Endothelial cell of umbilical vein (primary cell): Measurements from ENCODE around the gene WNT10A. TPM values are rescaled to one million over a fixed set of nuclear protein-coding genes. Genes with fewer than 3 reads are reported as not detected.

Experiments
- Bru-seq: library from RNA; stranded (reverse); fragments of 400-500 nt; gene quantifications from one replicate; lab custom pipeline; 2021; lab: Mats Ljungman, UMichigan
- BruChase-seq, 2 experiments: library from RNA; stranded (reverse); fragments of 400-500 nt; gene quantifications; one replicate each; lab custom pipeline; 2021; lab: Mats Ljungman, UMichigan
- BruUV-seq: library from RNA; stranded (reverse); fragments of 400-500 nt; replicated peaks from 2 replicates; lab custom pipeline; 2021; lab: Mats Ljungman, UMichigan
- CTCF ChIA-PET: fragments of 300-600, 350-600 bp; sonication (Branson Sonifier 250); formaldehyde crosslinking; loops from one replicate; lab custom pipeline; 2021; ENCODE audit warnings: antibody characterized with exemption, inconsistent platforms; lab: Charles Lee
- POLR2A ChIA-PET: fragments of 300-600, 350-600 bp; sonication (Branson Sonifier 250); formaldehyde crosslinking; loops from one replicate; lab custom pipeline; 2021; ENCODE audit warnings: antibody characterized with exemption, inconsistent platforms; lab: Charles Lee
- DNase-seq: peaks from one replicate; pipeline ENCODE4 v3.0.0-alpha.2; 2011; ENCODE audit warnings: low read depth, low spot score
- FAIRE-seq: peaks from 2 replicates; lab custom pipeline; 2011; peaks lifted over from hg19 to GRCh38; lab: Jason Lieb, UNC
- H2AFZ ChIP-seq: 2 replicates; pipeline ENCODE4 v1.6.0; 2012; ENCODE audit warnings: low read depth, low read length, control low read depth, inconsistent platforms
- H3K27ac ChIP-seq: 2 replicates; pipeline ENCODE4 v1.5.1; 2011; ENCODE audit warnings: low read depth, mild to moderate bottlenecking, control low read depth, low read length, moderate library complexity; ENCODE audit not compliant: insufficient read depth
- H3K27me3 ChIP-seq, 2 experiments: 2 replicates each; pipeline versions ENCODE4 v1.6.0 to v1.6.1; 2011; ENCODE audit warnings: low read length in 2 of 2, mixed read lengths in 1 of 2; ENCODE audit not compliant: control insufficient read depth in 2 of 2, insufficient read depth in 2 of 2
- H3K36me3 ChIP-seq, 2 experiments: 2 replicates in 1 of 2; 3 replicates in 1 of 2; pipeline ENCODE4 v1.5.1; 2011; ENCODE audit warnings: low read length in 2 of 2, mild to moderate bottlenecking in 1 of 2, moderate library complexity in 1 of 2; ENCODE audit not compliant: control insufficient read depth in 2 of 2, insufficient read depth in 2 of 2; ENCODE audit errors: extremely low read depth in 1 of 2
- H3K4me1 ChIP-seq: 3 replicates; pipeline ENCODE4 v1.5.1; 2011; ENCODE audit warnings: mild to moderate bottlenecking, low read length; ENCODE audit not compliant: control insufficient read depth, insufficient read depth; ENCODE audit errors: extremely low read depth
- H3K4me2 ChIP-seq: 2 replicates; pipeline ENCODE4 v1.6.1; 2011; ENCODE audit warnings: low read length, control low read depth, mixed read lengths; ENCODE audit not compliant: insufficient read depth
- H3K4me3 ChIP-seq, 3 experiments: fragments of 200-600 bp in 1 of 3; sonication (generic), shearing (Covaris generic) in 1 of 3; replicated peaks in 1 of 3; 2 replicates each; pipeline ENCODE4 v1.5.1; 2011 to 2016; ENCODE audit warnings: control low read depth in 3 of 3, low read length in 3 of 3, mild to moderate bottlenecking in 2 of 3, inconsistent platforms in 1 of 3, low read depth in 1 of 3, moderate library complexity in 1 of 3; ENCODE audit not compliant: insufficient read depth in 1 of 3
- H3K79me2 ChIP-seq: 2 replicates; pipeline ENCODE4 v1.6.0; 2012; ENCODE audit warnings: low read length, inconsistent platforms; ENCODE audit not compliant: control insufficient read depth, insufficient read depth
- H3K9ac ChIP-seq: replicated peaks from 2 replicates; pipeline ENCODE3; 2011; ENCODE audit warnings: low read length, control low read depth; ENCODE audit not compliant: insufficient read depth; ENCODE audit errors: extremely low read depth
- H3K9me1 ChIP-seq: replicated peaks from 3 replicates; pipeline ENCODE4 v1.6.0; 2011; ENCODE audit warnings: mild to moderate bottlenecking, low read length; ENCODE audit not compliant: control insufficient read depth, insufficient read depth; ENCODE audit errors: extremely low read depth
- H3K9me3 ChIP-seq: replicated peaks from 2 replicates; pipeline ENCODE4 v1.5.1; 2012; ENCODE audit warnings: low read length, inconsistent platforms; ENCODE audit not compliant: control insufficient read depth, insufficient read depth
- H4K20me1 ChIP-seq: replicated peaks from 2 replicates; pipeline ENCODE3; 2011; ENCODE audit warnings: mild to moderate bottlenecking, low read length; ENCODE audit not compliant: control insufficient read depth, insufficient read depth; ENCODE audit errors: extremely low read depth
- CTCF ChIP-seq, 2 donors: IDR thresholded peaks; 1 replicate in 1 of 2; 2 replicates in 1 of 2; pipeline ENCODE4 v1.5.1; 2011; ENCODE audit warnings: low read length in 2 of 2, mild to moderate bottlenecking in 2 of 2, moderate library complexity in 2 of 2, control low read depth in 1 of 2, inconsistent platforms in 1 of 2, low read depth in 1 of 2; ENCODE audit not compliant: insufficient read depth in 1 of 2; ENCODE audit errors: extremely low read depth in 1 of 2
- EZH2 ChIP-seq: IDR thresholded peaks from 2 replicates; pipeline ENCODE4 v1.6.1; 2012; ENCODE audit warnings: borderline replicate concordance, low read depth, mild to moderate bottlenecking, moderate library complexity, low read length, inconsistent platforms; ENCODE audit not compliant: severe bottlenecking
- FOS ChIP-seq: IDR thresholded peaks from 2 replicates; pipeline ENCODE4 v1.6.1; 2011; ENCODE audit warnings: mild to moderate bottlenecking, low read length, moderate library complexity, borderline replicate concordance; ENCODE audit not compliant: insufficient read depth
- JUN ChIP-seq: IDR thresholded peaks from 2 replicates; pipeline ENCODE4 v1.6.1; 2011; ENCODE audit warnings: borderline replicate concordance, low read depth; ENCODE audit not compliant: insufficient read length, insufficient read depth
- MAX ChIP-seq: IDR thresholded peaks from 2 replicates; pipeline ENCODE4 v1.6.1; 2011; ENCODE audit not compliant: insufficient read depth, insufficient read length
- MYC ChIP-seq: IDR thresholded peaks from one replicate; pipeline ENCODE4 v1.6.1; 2011; ENCODE audit warnings: mild to moderate bottlenecking, low read depth, low read length
- POLR2A ChIP-seq: IDR thresholded peaks from 2 replicates; pipeline ENCODE4 v1.6.1; 2012; ENCODE audit warnings: low read depth, mild to moderate bottlenecking, control low read depth, low read length
- POLR2AphosphoS5 ChIP-seq: IDR thresholded peaks from 2 replicates; pipeline ENCODE4 v1.6.1; 2012; ENCODE audit warnings: low read depth, mild to moderate bottlenecking, control low read depth, low read length, moderate library complexity; ENCODE audit not compliant: insufficient read depth
- dilution Hi-C: fragments of 300-500 bp; cut with MboI; formaldehyde crosslinking; loops from one replicate; pipeline ENCODE4 v1.15.0; 2019; ENCODE audit warnings: low sequenced_read_pairs; ENCODE audit not compliant: extremely low pct_ligation_motif_present
- intact Hi-C: fragments of 100-400 bp; cut with micrococcal nuclease; formaldehyde crosslinking; loops from one replicate; pipeline ENCODE4 v1.10.0; 2022
- long read RNA-seq: library from polyadenylated mRNA; stranded (forward); transcript quantifications from one replicate; pipeline ENCODE4 v2.0.0, GENCODE V29; 2021
- polyA minus RNA-seq, 3 experiments: library from RNA; depleted of rRNA, polyadenylated mRNA; stranded (reverse); fragments of >200 nt; gene quantifications; 1 replicate in 1 of 3; 2 replicates in 2 of 3; pipeline ENCODE4 v1.2.3, GENCODE V29; 2011
- polyA plus RNA-seq, 4 experiments: library from polyadenylated mRNA; depleted of rRNA in 3 of 4; stranded (reverse) in 3 of 4; unstranded in 1 of 4; fragments of >200 nt; gene quantifications; 2 replicates each; pipeline versions ENCODE4 v1.2.1 to v1.2.3, GENCODE V29; 2011 to 2012; ENCODE audit warnings: missing spikeins in 1 of 4
- total RNA-seq: library from RNA; stranded (reverse); gene quantifications from 2 replicates; pipeline ENCODE4 v1.2.3, GENCODE V29; 2021

Gene WNT10A
- total RNA-seq (not detected in 2 replicates), polyA plus RNA-seq (not detected in 2 replicates), polyA minus RNA-seq (not detected in 2 replicates), Bru-seq, nascent RNA (not detected), BruChase-seq, experiment 1, labeled RNA remaining after a 6-hour chase (not detected), BruChase-seq, experiment 2, labeled RNA remaining after a 2-hour chase (percentile 7 among the genes with signal in this experiment)
- not detected in 2 replicates for polyA plus RNA-seq (2011; cell fraction: cytosol; rRNA removed)
- polyA plus RNA-seq (2011; cell fraction: nucleus; rRNA removed) = not detected in 2 replicates
- polyA plus RNA-seq (2012) = not detected in 2 replicates
- not detected for polyA minus RNA-seq (2011; cell fraction: cytosol; rRNA and poly(A)+ RNA removed)
- polyA minus RNA-seq (2011; cell fraction: nucleus; rRNA and poly(A)+ RNA removed) = not detected in 2 replicates
- long read RNA-seq = 0 reads

GRCh38 chr2:218880102-218880858 is at the start of gene WNT10A:
WNT10A (plus strand) TSS chr2:218880852; CDS start chr2:218880996, 144 bp downstream.
- H3K9me3 ChIP-seq = no peaks in the 10 kb centered on the region
- dilution Hi-C loops (no loop called here), intact Hi-C loops (no loop called here)
- CTCF ChIA-PET = interaction anchor here (1.2 to 10.5 kb wide), 3 partner anchors 15 to 33 kb away, joined by 3 to 362 read pairs (median 4); no protein-coding TSS in a partner anchor
- POLR2A ChIA-PET = no interaction called here
- H3K4me3 ChIP-seq = no peak within 1 kb of the TSS
- no peaks in the 10 kb centered on the region for H3K4me1 ChIP-seq
- peak; percentile 92 for TF ChIP-seq EZH2
- TF ChIP-seq FOS = no peak
- TF ChIP-seq POLR2A = no peak
- TF ChIP-seq MAX = no peak
- TF ChIP-seq CTCF (IDR thresholded peaks at IDR 0.05; ENCODE audit: extremely low read depth in 1 of 2, insufficient read depth in 1 of 2, low read depth in 1 of 2, low read length in 2 of 2) = no peak
- TF ChIP-seq POLR2AphosphoS5 = no peak
- no peak for TF ChIP-seq MYC
- TF ChIP-seq JUN = no peak
- no peak within 1 kb of the TSS for H3K9ac ChIP-seq
- no peaks in the 10 kb centered on the region for H4K20me1 ChIP-seq
- FAIRE-seq (no peak), DNase-seq (no peak)
- H3K79me2 ChIP-seq = no peaks in the 10 kb centered on the region
- H3K9me1 ChIP-seq = no peaks in the 10 kb centered on the region
- H3K27ac ChIP-seq = no peak within 1 kb of the TSS
- no peak within 1 kb of the TSS for H3K4me2 ChIP-seq
- no peak within 1 kb of the TSS for H2AFZ ChIP-seq
- no peaks in the 10 kb centered on the region for H3K36me3 ChIP-seq
- H3K27me3 ChIP-seq = peaks cover 76 to 82% of the 10 kb centered on the region in 2 experiments
- no TSS peak for BruUV-seq
